Measurements from ENCODE around the gene THAP8.

THAP8 gene

GRCh38 chr19:36013280-36014011, 40.6 kb downstream of the THAP8 start:
- peak overlapping the region; percentile 82 to 96 for H3K9ac ChIP-seq (ENCODE audit: low read depth in 1 of 2, low read length in 2 of 2)
- no peaks in the 10 kb centered on the region for H3K27me3 ChIP-seq (ENCODE audit: control insufficient read depth in 2 of 2, insufficient read depth in 2 of 2, low read length in 2 of 2)
- peaks cover 0 to 3% of the 10 kb centered on the region in 2 donors for H3K36me3 ChIP-seq (ENCODE audit: control insufficient read depth in 2 of 2, insufficient read depth in 2 of 2, low read length in 2 of 2)
- peaks cover 23 to 24% of the 10 kb centered on the region in 2 donors for H3K4me1 ChIP-seq (ENCODE audit: control insufficient read depth in 2 of 2, insufficient read depth in 2 of 2, low read length in 2 of 2)
- H3K27ac ChIP-seq (ENCODE audit: low read depth in 2 of 2, low read length in 2 of 2), result peak overlapping the region; percentile 65 to 79
- no peaks in the 10 kb centered on the region for H3K9me3 ChIP-seq (ENCODE audit: control insufficient read depth in 2 of 2, low read length in 2 of 2)
- H3K4me3 ChIP-seq (ENCODE audit: low read length in 2 of 2), result peak overlapping the region; percentile 87 to 96

GRCh38 chr19:36010402-36010801, 43.7 kb downstream of the THAP8 start:
- H3K4me3 ChIP-seq (ENCODE audit: low read length in 2 of 2), result no peak overlapping the region

GRCh38 chr19:36009633-36010379, 44.3 kb downstream of the THAP8 start:
- H3K9me3 ChIP-seq (ENCODE audit: control insufficient read depth in 2 of 2, low read length in 2 of 2), result no peaks in the 10 kb centered on the region
- peak overlapping the region in 1 of 2 donors; percentile 9 for H3K27ac ChIP-seq (ENCODE audit: low read depth in 2 of 2, low read length in 2 of 2)
- no peaks in the 10 kb centered on the region for H3K27me3 ChIP-seq (ENCODE audit: control insufficient read depth in 2 of 2, insufficient read depth in 2 of 2, low read length in 2 of 2)
- H3K9ac ChIP-seq (ENCODE audit: low read depth in 1 of 2, low read length in 2 of 2), result peak overlapping the region; percentile 14 to 57
- peak overlapping the region; percentile 56 to 62 for H3K4me3 ChIP-seq (ENCODE audit: low read length in 2 of 2)
- no peaks in the 10 kb centered on the region for H3K36me3 ChIP-seq (ENCODE audit: control insufficient read depth in 2 of 2, insufficient read depth in 2 of 2, low read length in 2 of 2)
- peaks cover 21 to 23% of the 10 kb centered on the region in 2 donors for H3K4me1 ChIP-seq (ENCODE audit: control insufficient read depth in 2 of 2, insufficient read depth in 2 of 2, low read length in 2 of 2)

More at GRCh38 chr19:36010402-36010801, 43.7 kb downstream of the THAP8 start:
- Histone ChIP-seq H3K9me3 (ENCODE audit: control insufficient read depth in 2 of 2, low read length in 2 of 2) (no peaks in the 10 kb centered on the region), H3K9ac (ENCODE audit: low read depth in 1 of 2, low read length in 2 of 2) (no peak overlapping the region), H3K27ac (ENCODE audit: low read depth in 2 of 2, low read length in 2 of 2) (no peak overlapping the region), H3K4me1 (ENCODE audit: control insufficient read depth in 2 of 2, insufficient read depth in 2 of 2, low read length in 2 of 2) (peaks cover 23 to 24% of the 10 kb centered on the region in 2 donors), H3K27me3 (ENCODE audit: control insufficient read depth in 2 of 2, insufficient read depth in 2 of 2, low read length in 2 of 2) (no peaks in the 10 kb centered on the region), H3K36me3 (ENCODE audit: control insufficient read depth in 2 of 2, insufficient read depth in 2 of 2, low read length in 2 of 2) (no peaks in the 10 kb centered on the region)

GRCh38 chr19:36009220-36009619, 44.9 kb downstream of the THAP8 start:
- peak overlapping the region in 1 of 2 donors; percentile 9 for H3K27ac ChIP-seq (ENCODE audit: low read depth in 2 of 2, low read length in 2 of 2)
- no peaks in the 10 kb centered on the region for H3K9me3 ChIP-seq (ENCODE audit: control insufficient read depth in 2 of 2, low read length in 2 of 2)
- peak overlapping the region; percentile 56 to 62 for H3K4me3 ChIP-seq (ENCODE audit: low read length in 2 of 2)
- H3K9ac ChIP-seq (ENCODE audit: low read depth in 1 of 2, low read length in 2 of 2), result peak overlapping the region; percentile 57 to 63
- no peaks in the 10 kb centered on the region for H3K36me3 ChIP-seq (ENCODE audit: control insufficient read depth in 2 of 2, insufficient read depth in 2 of 2, low read length in 2 of 2)
- H3K27me3 ChIP-seq (ENCODE audit: control insufficient read depth in 2 of 2, insufficient read depth in 2 of 2, low read length in 2 of 2), result no peaks in the 10 kb centered on the region
- peaks cover 17 to 18% of the 10 kb centered on the region in 2 donors for H3K4me1 ChIP-seq (ENCODE audit: control insufficient read depth in 2 of 2, insufficient read depth in 2 of 2, low read length in 2 of 2)

- H3K36me3 ChIP-seq (ENCODE audit: control insufficient read depth in 2 of 2, insufficient read depth in 2 of 2, low read length in 2 of 2), result no peaks in the 10 kb centered on the region
- peaks cover 14% of the 10 kb centered on the region in 2 donors for H3K4me1 ChIP-seq (ENCODE audit: control insufficient read depth in 2 of 2, insufficient read depth in 2 of 2, low read length in 2 of 2)
- H3K27me3 ChIP-seq (ENCODE audit: control insufficient read depth in 2 of 2, insufficient read depth in 2 of 2, low read length in 2 of 2), result no peaks in the 10 kb centered on the region
- H3K27ac ChIP-seq (ENCODE audit: low read depth in 2 of 2, low read length in 2 of 2), result peak within 1 kb of the TSS in 1 of 2 donors; percentile 9
- H3K9ac ChIP-seq (ENCODE audit: low read depth in 1 of 2, low read length in 2 of 2), result peak within 1 kb of the TSS; percentile 57 to 63
- no peaks in the 10 kb centered on the region for H3K9me3 ChIP-seq (ENCODE audit: control insufficient read depth in 2 of 2, low read length in 2 of 2)
- peak within 1 kb of the TSS; percentile 56 to 62 for H3K4me3 ChIP-seq (ENCODE audit: low read length in 2 of 2)
Observed at GRCh38 chr19:36008336-36008978, 45.6 kb downstream of the THAP8 start, which contains the start of gene SYNE4. SYNE4 (minus strand) TSS chr19:36008813; CDS start chr19:36008681, 132 bp downstream.

- H3K27me3 ChIP-seq (ENCODE audit: control insufficient read depth in 2 of 2, insufficient read depth in 2 of 2, low read length in 2 of 2), result no peaks in the 10 kb centered on the region
- H3K4me3 ChIP-seq (ENCODE audit: low read length in 2 of 2), result no peak overlapping the region
- H3K9me3 ChIP-seq (ENCODE audit: control insufficient read depth in 2 of 2, low read length in 2 of 2), result no peaks in the 10 kb centered on the region
- H3K27ac ChIP-seq (ENCODE audit: low read depth in 2 of 2, low read length in 2 of 2), result no peak overlapping the region
- H3K9ac ChIP-seq (ENCODE audit: low read depth in 1 of 2, low read length in 2 of 2), result no peak overlapping the region
- no peaks in the 10 kb centered on the region for H3K36me3 ChIP-seq (ENCODE audit: control insufficient read depth in 2 of 2, insufficient read depth in 2 of 2, low read length in 2 of 2)
- peaks cover 9 to 10% of the 10 kb centered on the region in 2 donors for H3K4me1 ChIP-seq (ENCODE audit: control insufficient read depth in 2 of 2, insufficient read depth in 2 of 2, low read length in 2 of 2)
Observed at GRCh38 chr19:36006955-36007354, 47.1 kb downstream of the THAP8 start.

- peaks cover 0 to 11% of the 10 kb centered on the region in 2 donors for H3K36me3 ChIP-seq (ENCODE audit: control insufficient read depth in 2 of 2, insufficient read depth in 2 of 2, low read length in 2 of 2)
- H3K27ac ChIP-seq (ENCODE audit: low read depth in 2 of 2, low read length in 2 of 2), result no peak overlapping the region
- H3K4me3 ChIP-seq (ENCODE audit: low read length in 2 of 2), result no peak overlapping the region
- no peaks in the 10 kb centered on the region for H3K27me3 ChIP-seq (ENCODE audit: control insufficient read depth in 2 of 2, insufficient read depth in 2 of 2, low read length in 2 of 2)
- H3K4me1 ChIP-seq (ENCODE audit: control insufficient read depth in 2 of 2, insufficient read depth in 2 of 2, low read length in 2 of 2), result peaks cover 0 to 3% of the 10 kb centered on the region in 2 donors
- H3K9ac ChIP-seq (ENCODE audit: low read depth in 1 of 2, low read length in 2 of 2), result no peak overlapping the region
- no peaks in the 10 kb centered on the region for H3K9me3 ChIP-seq (ENCODE audit: control insufficient read depth in 2 of 2, low read length in 2 of 2)
Observed at GRCh38 chr19:36003284-36003683, 50.8 kb downstream of the THAP8 start.

- Histone ChIP-seq H3K36me3 (ENCODE audit: control insufficient read depth in 2 of 2, insufficient read depth in 2 of 2, low read length in 2 of 2) (peaks cover 0 to 13% of the 10 kb centered on the region in 2 donors), H3K4me3 (ENCODE audit: low read length in 2 of 2) (no peak overlapping the region), H3K27me3 (ENCODE audit: control insufficient read depth in 2 of 2, insufficient read depth in 2 of 2, low read length in 2 of 2) (no peaks in the 10 kb centered on the region), H3K27ac (ENCODE audit: low read depth in 2 of 2, low read length in 2 of 2) (no peak overlapping the region), H3K9ac (ENCODE audit: low read depth in 1 of 2, low read length in 2 of 2) (no peak overlapping the region), H3K9me3 (ENCODE audit: control insufficient read depth in 2 of 2, low read length in 2 of 2) (no peaks in the 10 kb centered on the region), H3K4me1 (ENCODE audit: control insufficient read depth in 2 of 2, insufficient read depth in 2 of 2, low read length in 2 of 2) (peaks cover 3 to 5% of the 10 kb centered on the region in 2 donors)
Observed at GRCh38 chr19:36001605-36002004, 52.5 kb downstream of the THAP8 start.

GRCh38 chr19:35996777-35997176, 57.3 kb downstream of the THAP8 start:
- Histone ChIP-seq H3K9me3 (ENCODE audit: control insufficient read depth in 2 of 2, low read length in 2 of 2) (no peaks in the 10 kb centered on the region), H3K4me1 (ENCODE audit: control insufficient read depth in 2 of 2, insufficient read depth in 2 of 2, low read length in 2 of 2) (peaks cover 12 to 21% of the 10 kb centered on the region in 2 donors), H3K27me3 (ENCODE audit: control insufficient read depth in 2 of 2, insufficient read depth in 2 of 2, low read length in 2 of 2) (no peaks in the 10 kb centered on the region), H3K27ac (ENCODE audit: low read depth in 2 of 2, low read length in 2 of 2) (no peak overlapping the region), H3K36me3 (ENCODE audit: control insufficient read depth in 2 of 2, insufficient read depth in 2 of 2, low read length in 2 of 2) (peaks cover 0 to 13% of the 10 kb centered on the region in 2 donors), H3K4me3 (ENCODE audit: low read length in 2 of 2) (peak overlapping the region; percentile 9 to 73), H3K9ac (ENCODE audit: low read depth in 1 of 2, low read length in 2 of 2) (no peak overlapping the region)

Measured in mucosa of rectum (tissue), 2 donors.